ENCODE measurements around the gene NOC3L. TPM values are rescaled to one million over a fixed set of nuclear protein-coding genes. Genes with fewer than 3 reads are reported as not detected.

NOC3L gene
- total RNA-seq, 1 donor from 2014 or later: 21.6 TPM

DNA sequence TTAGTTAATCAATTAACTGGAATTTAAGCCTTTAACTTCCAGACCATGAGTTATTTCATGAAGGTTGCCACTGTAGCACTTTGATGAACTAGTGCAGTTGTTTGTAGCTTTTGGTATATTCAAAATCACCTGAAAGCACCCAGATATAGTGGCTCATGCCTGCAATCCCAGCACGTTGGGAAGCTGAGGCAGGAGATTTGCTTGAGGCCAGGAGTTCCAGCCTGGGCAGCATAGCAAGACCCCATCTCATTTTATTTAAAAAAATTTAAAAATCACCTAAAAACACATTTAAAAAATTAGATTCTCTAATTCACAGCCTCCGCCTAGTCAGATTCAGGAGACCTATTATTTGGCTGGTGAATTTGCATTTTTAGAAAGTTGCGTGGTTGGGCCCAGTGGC is 48.6 kb upstream of the NOC3L start:
- no peak overlapping the region for H3K9ac ChIP-seq (ENCODE audit: low read length)
- H3K79me2 ChIP-seq (ENCODE audit: insufficient read depth, low read length): peaks cover 90% of the 10 kb centered on the region
- no peak for TF ChIP-seq EZH2 (IDR thresholded peaks at IDR 0.05; ENCODE audit: insufficient read depth, low read length)
- TF ChIP-seq, protein P1, sequence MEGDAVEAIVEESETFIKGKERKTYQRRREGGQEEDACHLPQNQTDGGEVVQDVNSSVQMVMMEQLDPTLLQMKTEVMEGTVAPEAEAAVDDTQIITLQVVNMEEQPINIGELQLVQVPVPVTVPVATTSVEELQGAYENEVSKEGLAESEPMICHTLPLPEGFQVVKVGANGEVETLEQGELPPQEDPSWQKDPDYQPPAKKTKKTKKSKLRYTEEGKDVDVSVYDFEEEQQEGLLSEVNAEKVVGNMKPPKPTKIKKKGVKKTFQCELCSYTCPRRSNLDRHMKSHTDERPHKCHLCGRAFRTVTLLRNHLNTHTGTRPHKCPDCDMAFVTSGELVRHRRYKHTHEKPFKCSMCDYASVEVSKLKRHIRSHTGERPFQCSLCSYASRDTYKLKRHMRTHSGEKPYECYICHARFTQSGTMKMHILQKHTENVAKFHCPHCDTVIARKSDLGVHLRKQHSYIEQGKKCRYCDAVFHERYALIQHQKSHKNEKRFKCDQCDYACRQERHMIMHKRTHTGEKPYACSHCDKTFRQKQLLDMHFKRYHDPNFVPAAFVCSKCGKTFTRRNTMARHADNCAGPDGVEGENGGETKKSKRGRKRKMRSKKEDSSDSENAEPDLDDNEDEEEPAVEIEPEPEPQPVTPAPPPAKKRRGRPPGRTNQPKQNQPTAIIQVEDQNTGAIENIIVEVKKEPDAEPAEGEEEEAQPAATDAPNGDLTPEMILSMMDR (IDR thresholded peaks at IDR 0.05; ENCODE audit: insufficient read depth, low read depth, low read length): no peak
- H3K36me3 ChIP-seq (ENCODE audit: insufficient read depth, low read length): no peaks in the 10 kb centered on the region
- FAIRE-seq: no peak
- Mint-ChIP-seq H3K36me3 (ENCODE audit: low read depth, unreplicated experiment) (no peaks in the 10 kb centered on the region), H3K4me3 (ENCODE audit: unreplicated experiment) (no peak overlapping the region), H3K27me3 (ENCODE audit: low read depth, unreplicated experiment) (no peaks in the 10 kb centered on the region), H3K9me3 (ENCODE audit: unreplicated experiment) (peaks cover 1% of the 10 kb centered on the region), H3K27ac (ENCODE audit: unreplicated experiment) (no peak overlapping the region), H3K4me1 (ENCODE audit: low read depth, unreplicated experiment) (peaks cover 6% of the 10 kb centered on the region)
- no peaks in the 10 kb centered on the region for H3K9me3 ChIP-seq (ENCODE audit: insufficient read depth, low read depth, low read length)
- H3K4me3 ChIP-seq (ENCODE audit: insufficient read depth, low read depth, low read length): no peak overlapping the region
- DNase-seq (ENCODE audit: low read depth): no peak
- peaks cover 55% of the 10 kb centered on the region for H4K20me1 ChIP-seq (ENCODE audit: insufficient read depth, low read length)
- H3K27me3 ChIP-seq (ENCODE audit: insufficient read depth, low read length): no peaks in the 10 kb centered on the region
- no peak overlapping the region for H3K27ac ChIP-seq (ENCODE audit: low read depth, low read length)
- no peak overlapping the region for H3K4me2 ChIP-seq (ENCODE audit: low read length)
- H2AFZ ChIP-seq (ENCODE audit: low read depth, low read length): no peak overlapping the region
- peaks cover 7% of the 10 kb centered on the region for H3K4me1 ChIP-seq (ENCODE audit: insufficient read depth, low read length)

- FAIRE-seq (no peak), DNase-seq (ENCODE audit: low read depth) (peak; percentile 30)
- Mint-ChIP-seq H3K4me3 (ENCODE audit: unreplicated experiment) (no peak overlapping the region), H3K27me3 (ENCODE audit: low read depth, unreplicated experiment) (no peaks in the 10 kb centered on the region), H3K4me1 (ENCODE audit: low read depth, unreplicated experiment) (peaks cover 6% of the 10 kb centered on the region), H3K9me3 (ENCODE audit: unreplicated experiment) (peaks cover 1% of the 10 kb centered on the region), H3K36me3 (ENCODE audit: low read depth, unreplicated experiment) (no peaks in the 10 kb centered on the region), H3K27ac (ENCODE audit: unreplicated experiment) (no peak overlapping the region)
- H3K27ac ChIP-seq (ENCODE audit: low read depth, low read length): no peak overlapping the region
- peaks cover 12% of the 10 kb centered on the region for H3K4me1 ChIP-seq (ENCODE audit: insufficient read depth, low read length)
- H4K20me1 ChIP-seq (ENCODE audit: insufficient read depth, low read length): peaks cover 58% of the 10 kb centered on the region
- H3K79me2 ChIP-seq (ENCODE audit: insufficient read depth, low read length): peaks cover 94% of the 10 kb centered on the region
- H3K36me3 ChIP-seq (ENCODE audit: insufficient read depth, low read length): no peaks in the 10 kb centered on the region
- TF ChIP-seq, protein P1 (IDR thresholded peaks at IDR 0.05; ENCODE audit: insufficient read depth, low read depth, low read length): no peak
- TF ChIP-seq EZH2 (IDR thresholded peaks at IDR 0.05; ENCODE audit: insufficient read depth, low read length): no peak
- H3K4me3 ChIP-seq (ENCODE audit: insufficient read depth, low read depth, low read length): no peak overlapping the region
- H3K27me3 ChIP-seq (ENCODE audit: insufficient read depth, low read length): no peaks in the 10 kb centered on the region
- H3K9ac ChIP-seq (ENCODE audit: low read length): peak overlapping the region; percentile 19
- H2AFZ ChIP-seq (ENCODE audit: low read depth, low read length): no peak overlapping the region
- H3K4me2 ChIP-seq (ENCODE audit: low read length): peak overlapping the region; percentile 77
- no peaks in the 10 kb centered on the region for H3K9me3 ChIP-seq (ENCODE audit: insufficient read depth, low read depth, low read length)
These were observed 46.4 kb upstream of the NOC3L start for GRCh38 chr10:94409021-94409657.

DNA sequence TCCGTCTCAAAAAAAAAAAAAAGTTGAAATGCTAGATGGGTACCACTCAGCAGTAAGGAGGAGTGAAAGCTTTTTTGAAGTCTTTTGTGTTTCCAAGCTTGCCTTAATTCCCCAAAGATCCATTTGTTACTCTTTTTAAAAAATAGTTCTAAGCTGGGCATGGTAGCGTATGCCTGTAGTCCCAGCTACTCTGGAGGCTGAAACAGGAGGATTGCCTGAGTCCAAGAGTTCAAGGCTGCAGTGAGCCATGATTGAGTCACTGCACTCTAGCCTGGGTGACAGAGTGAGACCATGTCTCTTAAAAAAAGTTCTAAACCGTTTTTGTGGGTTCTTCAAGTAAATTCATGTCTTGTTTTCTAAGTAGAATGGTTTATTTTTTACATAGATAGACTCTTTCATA is 44.9 kb upstream of the NOC3L start:
- FAIRE-seq: no peak
- Mint-ChIP-seq H3K36me3 (ENCODE audit: low read depth, unreplicated experiment) (no peaks in the 10 kb centered on the region), H3K27ac (ENCODE audit: unreplicated experiment) (no peak overlapping the region), H3K27me3 (ENCODE audit: low read depth, unreplicated experiment) (no peaks in the 10 kb centered on the region), H3K4me1 (ENCODE audit: low read depth, unreplicated experiment) (peaks cover 3% of the 10 kb centered on the region), H3K4me3 (ENCODE audit: unreplicated experiment) (no peak overlapping the region), H3K9me3 (ENCODE audit: unreplicated experiment) (no peaks in the 10 kb centered on the region)
- Histone ChIP-seq H3K27me3 (ENCODE audit: insufficient read depth, low read length) (no peaks in the 10 kb centered on the region), H3K9me3 (ENCODE audit: insufficient read depth, low read depth, low read length) (no peaks in the 10 kb centered on the region), H2AFZ (ENCODE audit: low read depth, low read length) (no peak overlapping the region), H3K79me2 (ENCODE audit: insufficient read depth, low read length) (peaks cover 88% of the 10 kb centered on the region), H3K4me3 (ENCODE audit: insufficient read depth, low read depth, low read length) (no peak overlapping the region), H3K27ac (ENCODE audit: low read depth, low read length) (no peak overlapping the region), H3K4me2 (ENCODE audit: low read length) (no peak overlapping the region), H4K20me1 (ENCODE audit: insufficient read depth, low read length) (peaks cover 53% of the 10 kb centered on the region), H3K4me1 (ENCODE audit: insufficient read depth, low read length) (peaks cover 15% of the 10 kb centered on the region), H3K36me3 (ENCODE audit: insufficient read depth, low read length) (no peaks in the 10 kb centered on the region), H3K9ac (ENCODE audit: low read length) (no peak overlapping the region)
- no peak for TF ChIP-seq EZH2 (IDR thresholded peaks at IDR 0.05; ENCODE audit: insufficient read depth, low read length)
- TF ChIP-seq, protein P1 (IDR thresholded peaks at IDR 0.05; ENCODE audit: insufficient read depth, low read depth, low read length): no peak
- no peak for DNase-seq (ENCODE audit: low read depth)
